ENCODE results near the gene VRTN. TPM values are rescaled to one million over a fixed set of nuclear protein-coding genes. Genes with fewer than 3 reads are reported as not detected.

VRTN gene
- total and polyA plus RNA-seq, 9 donors = 0.19 to 0.23 TPM; not detected in 7

- Histone ChIP-seq H3K4me1 (ENCODE audit: insufficient read depth) (no peaks in the 10 kb centered on the region), H3K9me3 (no peaks in the 10 kb centered on the region), H3K27me3 (no peaks in the 10 kb centered on the region), H3K27ac (no peak overlapping the region), H3K4me3 (no peak overlapping the region), H3K36me3 (no peaks in the 10 kb centered on the region)
- 56 to 60% (median 59%) methylated on average over 5 of the region's 5 CpGs for WGBS, 3 donors
- DNase-seq = no peak
- intact Hi-C loops (cut with DNase I) = no loop called here
- TF ChIP-seq POLR2A (IDR thresholded peaks at IDR 0.05) (no peak), CTCF (IDR thresholded peaks at IDR 0.05) (no peak), EP300 (IDR thresholded peaks at IDR 0.05) (no peak)
Observed at GRCh38 chr14:74313601-74314000, 34.7 kb upstream of the VRTN start.

GRCh38 chr14:74314576-74314975 is 33.7 kb upstream of the VRTN start:
- 76 to 83% (median 79%) methylated on average over 4 of the region's 4 CpGs for WGBS, 3 donors
- TF ChIP-seq EP300 (IDR thresholded peaks at IDR 0.05) (no peak), POLR2A (IDR thresholded peaks at IDR 0.05) (no peak), CTCF (IDR thresholded peaks at IDR 0.05) (no peak)
- intact Hi-C loops (cut with DNase I) = no loop called here
- H3K36me3 ChIP-seq = no peaks in the 10 kb centered on the region
- no peaks in the 10 kb centered on the region for H3K27me3 ChIP-seq
- no peaks in the 10 kb centered on the region for H3K4me1 ChIP-seq (ENCODE audit: insufficient read depth)
- no peak overlapping the region for H3K27ac ChIP-seq
- H3K9me3 ChIP-seq = no peaks in the 10 kb centered on the region
- DNase-seq = no peak
- no peak overlapping the region for H3K4me3 ChIP-seq

GRCh38 chr14:74324931-74325361 is 23.3 kb upstream of the VRTN start:
- intact Hi-C loops (cut with DNase I) = no loop called here
- Histone ChIP-seq H3K27me3 (no peaks in the 10 kb centered on the region), H3K9me3 (no peaks in the 10 kb centered on the region), H3K36me3 (no peaks in the 10 kb centered on the region), H3K27ac (no peak overlapping the region), H3K4me3 (no peak overlapping the region), H3K4me1 (ENCODE audit: insufficient read depth) (no peaks in the 10 kb centered on the region)
- TF ChIP-seq POLR2A (IDR thresholded peaks at IDR 0.05) (no peak), CTCF (IDR thresholded peaks at IDR 0.05) (no peak), EP300 (IDR thresholded peaks at IDR 0.05) (no peak)
- no peak for DNase-seq
- 46 to 54% (median 47%) methylated on average over 3 of the region's 3 CpGs for WGBS, 3 donors

GRCh38 chr14:74325446-74325845 is 22.8 kb upstream of the VRTN start:
- no peak for TF ChIP-seq POLR2A (IDR thresholded peaks at IDR 0.05)
- TF ChIP-seq CTCF (IDR thresholded peaks at IDR 0.05) = no peak
- no peak for TF ChIP-seq EP300 (IDR thresholded peaks at IDR 0.05)
- Histone ChIP-seq H3K4me1 (ENCODE audit: insufficient read depth) (no peaks in the 10 kb centered on the region), H3K36me3 (no peaks in the 10 kb centered on the region), H3K4me3 (no peak overlapping the region), H3K27ac (no peak overlapping the region), H3K27me3 (no peaks in the 10 kb centered on the region), H3K9me3 (no peaks in the 10 kb centered on the region)
- WGBS, 3 donors = 66 to 79% (median 75%) methylated on average over 3 of the region's 3 CpGs
- DNase-seq = no peak
- intact Hi-C loops (cut with DNase I) = no loop called here

Data from ovary (tissue), 9 donors.